ENCODE measurements around the gene TBX21. TPM values are rescaled to one million over a fixed set of nuclear protein-coding genes. Genes with fewer than 3 reads are reported as not detected.

TBX21 gene
- total RNA-seq, 3 donors from 2014 or later = 0.33 to 1.8 (median 1.0) TPM

DNA sequence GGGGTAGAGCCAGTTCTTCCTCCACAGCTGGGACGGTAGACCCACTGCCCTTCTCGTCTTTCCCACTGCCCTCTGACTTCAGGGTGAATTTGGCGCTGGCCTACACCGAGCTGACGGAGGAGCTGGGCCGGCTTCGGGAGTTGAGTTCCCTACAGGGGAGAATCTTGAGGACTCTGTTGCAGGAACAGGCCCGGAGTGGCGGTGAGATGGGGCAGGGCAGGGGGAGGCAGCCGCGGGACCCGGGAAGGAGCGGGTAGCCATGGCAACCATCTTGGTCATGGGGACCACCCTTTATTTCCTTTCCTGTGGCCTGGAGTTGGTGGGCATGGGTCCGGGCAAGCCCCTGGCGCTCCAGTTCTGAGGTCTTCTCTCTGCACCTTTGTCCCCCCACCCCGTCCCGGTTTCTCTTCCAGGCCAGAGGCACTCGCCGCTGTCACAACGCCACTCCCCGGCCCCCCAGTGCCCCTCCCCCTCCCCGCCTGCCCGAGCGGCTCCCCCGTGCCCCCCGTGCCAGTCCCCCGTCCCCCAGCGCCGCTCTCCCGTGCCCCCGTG is 24.6 kb upstream of the TBX21 start:
- Histone ChIP-seq H3K36me3 (peaks cover 8% of the 10 kb centered on the region), H3K4me1 (no peaks in the 10 kb centered on the region), H3K27me3 (no peaks in the 10 kb centered on the region), H3K27ac (no peak overlapping the region), H3K9me3 (no peaks in the 10 kb centered on the region), H3K4me3 (peak overlapping the region; percentile 15 to 46 (median 25))
- intact Hi-C loops (cut with DNase I; ENCODE audit: low total_unique reads) = no loop called here
- TF ChIP-seq POLR2AphosphoS5 (IDR thresholded peaks at IDR 0.05) = no peak
- TF ChIP-seq, protein P1, sequence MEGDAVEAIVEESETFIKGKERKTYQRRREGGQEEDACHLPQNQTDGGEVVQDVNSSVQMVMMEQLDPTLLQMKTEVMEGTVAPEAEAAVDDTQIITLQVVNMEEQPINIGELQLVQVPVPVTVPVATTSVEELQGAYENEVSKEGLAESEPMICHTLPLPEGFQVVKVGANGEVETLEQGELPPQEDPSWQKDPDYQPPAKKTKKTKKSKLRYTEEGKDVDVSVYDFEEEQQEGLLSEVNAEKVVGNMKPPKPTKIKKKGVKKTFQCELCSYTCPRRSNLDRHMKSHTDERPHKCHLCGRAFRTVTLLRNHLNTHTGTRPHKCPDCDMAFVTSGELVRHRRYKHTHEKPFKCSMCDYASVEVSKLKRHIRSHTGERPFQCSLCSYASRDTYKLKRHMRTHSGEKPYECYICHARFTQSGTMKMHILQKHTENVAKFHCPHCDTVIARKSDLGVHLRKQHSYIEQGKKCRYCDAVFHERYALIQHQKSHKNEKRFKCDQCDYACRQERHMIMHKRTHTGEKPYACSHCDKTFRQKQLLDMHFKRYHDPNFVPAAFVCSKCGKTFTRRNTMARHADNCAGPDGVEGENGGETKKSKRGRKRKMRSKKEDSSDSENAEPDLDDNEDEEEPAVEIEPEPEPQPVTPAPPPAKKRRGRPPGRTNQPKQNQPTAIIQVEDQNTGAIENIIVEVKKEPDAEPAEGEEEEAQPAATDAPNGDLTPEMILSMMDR (IDR thresholded peaks at IDR 0.05) = no peak
- no peak for TF ChIP-seq POLR2A (IDR thresholded peaks at IDR 0.05)
- DNase-seq (ENCODE audit: low spot score in 2 of 2) = no peak

DNA sequence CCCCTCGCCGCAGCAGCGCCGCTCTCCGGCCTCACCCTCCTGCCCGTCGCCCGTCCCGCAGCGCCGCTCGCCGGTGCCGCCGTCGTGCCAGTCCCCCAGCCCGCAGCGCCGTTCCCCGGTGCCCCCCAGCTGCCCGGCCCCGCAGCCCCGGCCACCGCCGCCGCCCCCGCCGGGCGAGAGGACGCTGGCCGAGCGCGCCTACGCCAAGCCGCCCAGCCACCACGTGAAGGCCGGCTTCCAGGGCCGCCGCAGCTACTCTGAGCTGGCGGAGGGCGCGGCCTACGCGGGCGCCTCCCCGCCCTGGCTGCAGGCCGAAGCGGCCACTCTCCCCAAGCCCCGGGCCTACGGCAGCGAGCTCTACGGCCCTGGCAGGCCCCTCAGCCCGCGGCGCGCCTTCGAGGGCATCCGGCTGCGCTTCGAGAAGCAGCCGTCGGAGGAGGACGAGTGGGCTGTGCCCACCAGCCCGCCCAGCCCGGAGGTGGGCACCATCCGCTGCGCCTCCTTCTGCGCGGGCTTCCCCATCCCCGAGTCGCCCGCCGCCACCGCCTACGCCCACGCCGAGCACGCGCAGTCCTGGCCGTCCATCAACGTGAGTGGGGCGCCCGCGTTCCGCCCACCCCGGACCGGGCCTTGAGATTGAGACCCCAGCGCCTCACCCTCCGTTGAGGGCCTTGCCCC is 24.0 kb upstream of the TBX21 start:
- Histone ChIP-seq H3K4me3 (peak overlapping the region; percentile 15 to 46 (median 25)), H3K4me1 (no peaks in the 10 kb centered on the region), H3K36me3 (peaks cover 8% of the 10 kb centered on the region), H3K27me3 (no peaks in the 10 kb centered on the region), H3K27ac (no peak overlapping the region), H3K9me3 (no peaks in the 10 kb centered on the region)
- no peak for DNase-seq (ENCODE audit: low spot score in 2 of 2)
- intact Hi-C loops (cut with DNase I; ENCODE audit: low total_unique reads) = no loop called here
- TF ChIP-seq POLR2AphosphoS5 (IDR thresholded peaks at IDR 0.05) (no peak), POLR2A (IDR thresholded peaks at IDR 0.05) (no peak)
- TF ChIP-seq, protein P1 (IDR thresholded peaks at IDR 0.05) = no peak

DNA sequence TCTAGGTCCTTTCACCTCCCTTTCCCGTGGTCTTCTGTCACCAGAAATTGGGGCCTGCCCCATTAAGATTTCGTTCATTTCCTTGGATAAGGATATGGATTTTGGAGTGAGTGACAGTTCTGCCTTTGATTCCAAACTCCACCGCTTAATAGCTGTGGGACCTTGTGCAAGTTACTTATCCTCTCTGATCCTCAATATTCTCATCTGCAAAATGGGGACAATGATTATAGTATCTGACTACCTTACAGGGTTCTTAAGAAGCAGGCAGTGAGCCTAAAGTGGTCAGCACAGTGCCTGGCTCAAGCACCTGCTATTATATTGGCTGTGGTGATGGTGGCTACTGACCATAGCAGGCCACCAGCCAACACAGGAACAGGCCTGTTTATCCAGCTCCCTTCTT is 23.4 kb upstream of the TBX21 start:
- Histone ChIP-seq H3K9me3 (no peaks in the 10 kb centered on the region), H3K27ac (no peak overlapping the region), H3K36me3 (peaks cover 8% of the 10 kb centered on the region), H3K27me3 (no peaks in the 10 kb centered on the region), H3K4me3 (no peak overlapping the region), H3K4me1 (no peaks in the 10 kb centered on the region)
- TF ChIP-seq POLR2AphosphoS5 (IDR thresholded peaks at IDR 0.05) = no peak
- TF ChIP-seq POLR2A (IDR thresholded peaks at IDR 0.05) = no peak
- TF ChIP-seq, protein P1 (IDR thresholded peaks at IDR 0.05) = no peak
- no peak for DNase-seq (ENCODE audit: low spot score in 2 of 2)
- intact Hi-C loops (cut with DNase I; ENCODE audit: low total_unique reads) = no loop called here

DNA sequence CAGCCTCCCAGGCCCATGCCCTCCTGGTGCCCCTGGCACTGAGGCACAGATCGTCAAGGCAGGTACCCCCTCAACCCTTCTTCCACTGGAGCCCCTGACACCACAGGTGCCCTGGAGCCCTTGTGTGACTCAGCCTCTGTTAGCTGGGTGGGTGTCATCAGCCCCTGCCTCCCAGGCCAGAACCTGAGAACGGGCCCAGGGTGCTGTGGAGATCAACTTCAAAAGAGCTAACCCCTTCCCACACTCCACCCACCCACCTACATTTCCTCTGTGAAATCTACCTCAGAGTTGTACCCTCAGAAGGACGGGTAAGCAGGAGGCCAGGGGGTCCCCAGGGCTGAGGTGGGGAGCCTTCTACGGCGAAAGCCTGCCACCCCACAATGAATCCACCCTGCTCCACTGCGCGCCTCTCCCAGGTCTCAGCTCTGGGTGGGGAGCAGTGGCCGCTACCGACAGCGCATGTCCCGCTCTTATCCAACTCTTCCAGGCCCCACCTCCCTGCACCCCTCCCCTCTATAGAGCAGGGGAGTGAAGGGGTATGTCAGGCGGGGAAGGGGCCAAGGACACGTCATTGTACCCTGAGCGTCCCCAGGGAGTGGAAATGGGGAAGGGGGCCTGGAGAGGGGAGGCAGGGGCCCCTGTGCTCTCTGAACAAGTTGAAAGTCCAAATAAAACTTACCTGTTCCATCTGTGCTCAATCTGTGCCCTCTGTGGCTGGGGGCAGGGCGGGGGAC is 21.5 kb upstream of the TBX21 start:
- Histone ChIP-seq H3K4me1 (no peaks in the 10 kb centered on the region), H3K27me3 (no peaks in the 10 kb centered on the region), H3K9me3 (no peaks in the 10 kb centered on the region), H3K27ac (no peak overlapping the region), H3K36me3 (peaks cover 8% of the 10 kb centered on the region), H3K4me3 (no peak overlapping the region)
- TF ChIP-seq POLR2AphosphoS5 (IDR thresholded peaks at IDR 0.05) = no peak
- no peak for TF ChIP-seq POLR2A (IDR thresholded peaks at IDR 0.05)
- TF ChIP-seq, protein P1 (IDR thresholded peaks at IDR 0.05) = no peak
- DNase-seq (ENCODE audit: low spot score in 2 of 2) = no peak
- intact Hi-C loops (cut with DNase I; ENCODE audit: low total_unique reads) = no loop called here

Measured in breast epithelium (tissue), 4 donors.